HL-60 (cell line): Measurements from ENCODE around the gene TBATA.

ENCODE experiments used
- DNase-seq, 2 experiments: peaks; one replicate each; pipeline ENCODE4 v3.0.0-alpha.2; 2010 to 2020; ENCODE audit warnings: low read depth in 1 of 2, low spot score in 1 of 2
- H3K27ac ChIP-seq: fragments of 250-450 bp; sonication (Bioruptor Pico); replicated peaks from 2 replicates; pipeline ENCODE4 v1.5.1; 2020; ENCODE audit warnings: mild to moderate bottlenecking, moderate library complexity
- H3K27me3 ChIP-seq: fragments of 250-450 bp; sonication (Bioruptor Pico); 2 replicates; pipeline ENCODE4 v1.5.1; 2021; ENCODE audit warnings: mild to moderate bottlenecking, moderate library complexity; ENCODE audit not compliant: insufficient read depth, poor library complexity, severe bottlenecking
- H3K4me3 ChIP-seq: replicated peaks from 2 replicates; pipeline ENCODE4 v1.5.1; 2011; ENCODE audit warnings: mild to moderate bottlenecking, control low read depth, low read length; ENCODE audit not compliant: insufficient read depth
- CTCF ChIP-seq: IDR thresholded peaks from one replicate; pipeline ENCODE4 v1.5.1; 2011; ENCODE audit warnings: low read length, control low read depth, inconsistent platforms; ENCODE audit not compliant: insufficient read depth
- GABPA ChIP-seq: IDR thresholded peaks from 2 replicates; pipeline ENCODE4 v1.6.1; 2012; ENCODE audit warnings: low read depth
- POLR2AphosphoS5 ChIP-seq: IDR thresholded peaks from 2 replicates; pipeline ENCODE4 v1.6.1; 2012; ENCODE audit warnings: low read depth
- REST ChIP-seq: IDR thresholded peaks from 2 replicates; pipeline ENCODE4 v1.6.1; 2012; ENCODE audit warnings: low read depth; ENCODE audit not compliant: insufficient replicate concordance
- SPI1 ChIP-seq: IDR thresholded peaks from 2 replicates; pipeline ENCODE4 v1.6.1; 2012; ENCODE audit warnings: low read depth, mild to moderate bottlenecking, borderline replicate concordance

TBATA gene

GRCh38 chr10:70760271-70760787, 24.8 kb downstream of the TBATA start:
- H3K27me3 ChIP-seq, result no peaks in the 10 kb centered on the region
- no peak for DNase-seq
- no peak overlapping the region for H3K27ac ChIP-seq
- TF ChIP-seq SPI1, result no peak
- no peak for TF ChIP-seq CTCF
- TF ChIP-seq GABPA, result no peak
- TF ChIP-seq REST, result no peak
- no peak for TF ChIP-seq POLR2AphosphoS5
- no peak overlapping the region for H3K4me3 ChIP-seq

- Histone ChIP-seq H3K4me3 (no peak overlapping the region), H3K27ac (no peak overlapping the region; the same call in 1 of the 2 replicates), H3K27me3 (no peaks in the 10 kb centered on the region)
- TF ChIP-seq REST (no peak), POLR2AphosphoS5 (peak; percentile 60; the same call in 1 of the 2 replicates)
- peak; percentile 85 to 88 for DNase-seq
Measured at GRCh38 chr10:70759781-70760180, 25.4 kb downstream of the TBATA start.

- Histone ChIP-seq H3K27ac (no peak overlapping the region; the same call in 1 of the 2 replicates), H3K4me3 (no peak overlapping the region), H3K27me3 (no peaks in the 10 kb centered on the region)
- DNase-seq, result peak; percentile 45 to 72
- peak; percentile 67 for TF ChIP-seq CTCF
- no peak for TF ChIP-seq SPI1
- no peak for TF ChIP-seq POLR2AphosphoS5
- no peak for TF ChIP-seq REST
- TF ChIP-seq GABPA, result no peak
Measured at GRCh38 chr10:70758757-70759514, 26.2 kb downstream of the TBATA start.
